ENCODE measurements around the gene RAD18.

- TF ChIP-seq CTCF (IDR thresholded peaks at IDR 0.05) (no peak), POLR2A (IDR thresholded peaks at IDR 0.05) (no peak)
Observed at GRCh38 chr3:8886546-8886945, 76.7 kb downstream of the RAD18 start.
